AG04450 (cell line): ENCODE measurements around the gene HNRNPC. TPM values are rescaled to one million over a fixed set of nuclear protein-coding genes. Genes with fewer than 3 reads are reported as not detected.

ENCODE experiments used
- CTCF ChIA-PET: fragments of 300-600, 350-600 bp; formaldehyde crosslinking; extraction: SDS; loops from one replicate; lab custom pipeline; 2022; ENCODE audit warnings: antibody characterized with exemption, inconsistent platforms; lab: Charles Lee
- POLR2A ChIA-PET: fragments of 350-600 bp; formaldehyde crosslinking; extraction: SDS; loops from one replicate; lab custom pipeline; 2021; ENCODE audit warnings: antibody characterized with exemption, inconsistent platforms; lab: Yijun Ruan, JAX
- DNase-seq: peaks from one replicate; pipeline ENCODE4 v3.0.0-alpha.2; 2011; ENCODE audit warnings: low read depth, low spot score
- H3K27ac ChIP-seq: one replicate; pipeline ENCODE4 v1.5.1; 2012; ENCODE audit warnings: low read depth, low read length, control low read depth
- H3K27me3 ChIP-seq: one replicate; pipeline ENCODE4 v1.6.0; 2012; ENCODE audit warnings: low read length; ENCODE audit not compliant: control insufficient read depth, insufficient read depth
- H3K4me3 ChIP-seq: 2 replicates; pipeline ENCODE4 v1.5.1; 2011; ENCODE audit warnings: mild to moderate bottlenecking, low read depth, low read length, control low read depth
- H3K9me3 ChIP-seq: 2 replicates; pipeline ENCODE4 v1.5.1; 2012; ENCODE audit warnings: low read length; ENCODE audit not compliant: control insufficient read depth, insufficient read depth
- CTCF ChIP-seq: IDR thresholded peaks from 2 replicates; pipeline ENCODE4 v1.5.1; 2011; ENCODE audit warnings: low read depth, low read length, control low read depth, inconsistent platforms
- polyA plus RNA-seq: library from polyadenylated mRNA; depleted of rRNA; stranded (reverse); fragments of >200 nt; gene quantifications from 2 replicates; pipeline ENCODE4 v1.2.3, GENCODE V29; 2011

HNRNPC gene
- polyA plus RNA-seq, 1 experiment, result 828 TPM

GRCh38 chr14:21255385-21256101 is 13.7 kb downstream of the HNRNPC start:
- no peak for DNase-seq
- no peak overlapping the region for H3K27ac ChIP-seq
- H3K9me3 ChIP-seq, result no peaks in the 10 kb centered on the region
- no peak overlapping the region for H3K4me3 ChIP-seq
- ChIA-PET CTCF (interaction anchor here (1.2 to 2.9 kb wide), 3 partner anchors 13 to 243 kb away, joined by 3 to 18 read pairs (median 4); no protein-coding TSS in a partner anchor), POLR2A (interaction anchor here (0.6 to 1.2 kb wide), 3 partner anchors 9 to 81 kb away, joined by 4 to 9 read pairs (median 5); no protein-coding TSS in a partner anchor)
- H3K27me3 ChIP-seq, result no peaks in the 10 kb centered on the region
- no peak for TF ChIP-seq CTCF

GRCh38 chr14:21252149-21252548 is 17.1 kb downstream of the HNRNPC start:
- no peak for DNase-seq
- Histone ChIP-seq H3K27me3 (no peaks in the 10 kb centered on the region), H3K4me3 (no peak overlapping the region), H3K9me3 (no peaks in the 10 kb centered on the region), H3K27ac (no peak overlapping the region)
- CTCF ChIA-PET, result no interaction called here
- no peak for TF ChIP-seq CTCF
- POLR2A ChIA-PET, result no interaction called here

GRCh38 chr14:21251215-21251614 is 18.0 kb downstream of the HNRNPC start:
- TF ChIP-seq CTCF, result no peak
- H3K4me3 ChIP-seq, result no peak overlapping the region
- no peak overlapping the region for H3K27ac ChIP-seq
- CTCF ChIA-PET, result no interaction called here
- POLR2A ChIA-PET, result no interaction called here
- no peak for DNase-seq
- H3K27me3 ChIP-seq, result no peaks in the 10 kb centered on the region
- H3K9me3 ChIP-seq, result no peaks in the 10 kb centered on the region

GRCh38 chr14:21248739-21249411 is 20.4 kb downstream of the HNRNPC start:
- CTCF ChIA-PET, result no interaction called here
- Histone ChIP-seq H3K4me3 (no peak overlapping the region), H3K27ac (no peak overlapping the region), H3K9me3 (no peaks in the 10 kb centered on the region), H3K27me3 (no peaks in the 10 kb centered on the region)
- DNase-seq, result no peak
- POLR2A ChIA-PET, result no interaction called here
- no peak for TF ChIP-seq CTCF

- Histone ChIP-seq H3K9me3 (no peaks in the 10 kb centered on the region), H3K27me3 (no peaks in the 10 kb centered on the region), H3K4me3 (no peak overlapping the region), H3K27ac (no peak overlapping the region)
- ChIA-PET POLR2A (interaction anchor here (0.7 kb wide), 1 partner anchor 136 kb away, joined by 3 read pairs; the partner anchor contains the start of gene SUPT16H), CTCF (no interaction called here)
- TF ChIP-seq CTCF, result no peak
- no peak for DNase-seq
Observed at GRCh38 chr14:21248338-21248737, 20.9 kb downstream of the HNRNPC start.
